Loucy (cell line): Measurements from ENCODE around the gene OXTR.

ENCODE experiments used
- H2AFZ ChIP-seq: fragments of 200-600 bp; sonication (generic); 2 replicates; pipeline ENCODE4 v1.6.0; 2016; ENCODE audit warnings: antibody characterized with exemption, mild to moderate bottlenecking, low read length, moderate library complexity
- H3F3A ChIP-seq: fragments of 200-600 bp; 2 replicates; pipeline ENCODE4 v1.6.0; 2016; ENCODE audit warnings: antibody characterized with exemption, low read depth, mild to moderate bottlenecking
- H3K27me3 ChIP-seq: fragments of 200-600 bp; sonication (generic); 2 replicates; pipeline ENCODE4 v1.6.1; 2014; ENCODE audit warnings: low read length, mild to moderate bottlenecking; ENCODE audit not compliant: insufficient read depth, poor library complexity, severe bottlenecking
- H3K36me3 ChIP-seq: fragments of 200-600 bp; sonication (generic); 2 replicates; pipeline ENCODE4 v1.6.1; 2016; ENCODE audit warnings: low read length; ENCODE audit not compliant: insufficient read depth
- H3K4me1 ChIP-seq: fragments of 200-600 bp; sonication (generic); 2 replicates; pipeline ENCODE4 v1.5.1; 2014; ENCODE audit warnings: low read length, mild to moderate bottlenecking; ENCODE audit not compliant: insufficient read depth, poor library complexity, severe bottlenecking
- H3K4me2 ChIP-seq: fragments of 200-600 bp; sonication (generic); 2 replicates; pipeline ENCODE4 v1.6.0; 2014; ENCODE audit warnings: antibody characterized with exemption, low read length, low read depth, mild to moderate bottlenecking; ENCODE audit not compliant: poor library complexity, severe bottlenecking
- H3K4me3 ChIP-seq: fragments of 200-600 bp; sonication (generic); 2 replicates; pipeline ENCODE4 v1.5.1; 2014; ENCODE audit warnings: low read length, mild to moderate bottlenecking, mixed read lengths; ENCODE audit not compliant: poor library complexity, severe bottlenecking
- H3K79me2 ChIP-seq: fragments of 200-600 bp; sonication (generic); 2 replicates; pipeline ENCODE4 v1.6.1; 2014; ENCODE audit warnings: low read length; ENCODE audit not compliant: insufficient read depth
- H3K9ac ChIP-seq: fragments of 200-600 bp; sonication (generic); 2 replicates; pipeline ENCODE4 v1.6.0; 2014; ENCODE audit warnings: mild to moderate bottlenecking, low read depth, low read length, moderate library complexity; ENCODE audit not compliant: poor library complexity, severe bottlenecking
- H3K9me2 ChIP-seq: fragments of 200-600 bp; sonication (generic); replicated peaks from 2 replicates; pipeline ENCODE4 v1.6.1; 2016; ENCODE audit warnings: low read depth, low read length, mixed read lengths
- H3K9me3 ChIP-seq: fragments of 200-600 bp; sonication (generic); 2 replicates; pipeline ENCODE4 v1.6.1; 2014; ENCODE audit warnings: mild to moderate bottlenecking, antibody characterized with exemption, low read length, low read depth; ENCODE audit not compliant: insufficient read depth
- H4K20me1 ChIP-seq: fragments of 200-600 bp; sonication (generic); 2 replicates; pipeline ENCODE4 v1.6.0; 2014; ENCODE audit warnings: antibody characterized with exemption, low read length, mild to moderate bottlenecking; ENCODE audit not compliant: insufficient read depth, poor library complexity, severe bottlenecking
- EZH2phosphoT487 ChIP-seq: fragments of 200-600 bp; IDR thresholded peaks from 2 replicates; pipeline ENCODE4 v1.6.1; 2018; ENCODE audit warnings: antibody characterized with exemption, mild to moderate bottlenecking, moderate library complexity, borderline replicate concordance
- TF ChIP-seq, protein P1 (sequence below): fragments of 200-600 bp; sonication (generic); conservative IDR thresholded peaks from 2 replicates; pipeline ENCODE4 v1.5.1; 2014; ENCODE audit warnings: mild to moderate bottlenecking, antibody characterized with exemption, low read length

OXTR gene

DNA sequence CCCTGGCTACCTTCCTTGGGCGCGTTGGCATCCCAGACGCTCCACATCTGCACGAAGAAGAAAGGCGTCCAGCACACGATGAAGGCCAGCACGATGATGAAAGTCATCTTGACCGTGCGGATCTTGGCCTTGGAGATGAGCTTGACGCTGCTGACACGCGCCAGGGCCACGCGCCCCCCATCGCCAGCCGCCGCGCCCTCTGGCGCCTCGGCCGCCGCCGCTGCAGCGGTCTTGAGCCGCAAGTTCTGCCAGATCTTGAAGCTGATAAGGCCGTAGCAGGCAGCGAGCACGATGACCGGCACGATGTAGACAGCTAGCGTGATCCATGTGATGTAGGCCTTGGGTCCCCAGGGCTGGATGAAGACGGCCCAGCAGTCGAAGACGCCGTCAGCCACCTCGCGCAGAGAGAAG, 2.2 kb downstream of the OXTR start:
- Histone ChIP-seq H3K4me3 (no peak overlapping the region), H3K9ac (no peak overlapping the region), H3K4me2 (no peak overlapping the region), H3K27me3 (no peaks in the 10 kb centered on the region), H3K79me2 (no peaks in the 10 kb centered on the region), H3K36me3 (no peaks in the 10 kb centered on the region), H3K9me2 (no peaks in the 10 kb centered on the region), H4K20me1 (no peaks in the 10 kb centered on the region), H2AFZ (no peak overlapping the region), H3F3A (no peaks in the 10 kb centered on the region), H3K4me1 (peaks cover 4% of the 10 kb centered on the region), H3K9me3 (no peaks in the 10 kb centered on the region)
- TF ChIP-seq, protein P1, sequence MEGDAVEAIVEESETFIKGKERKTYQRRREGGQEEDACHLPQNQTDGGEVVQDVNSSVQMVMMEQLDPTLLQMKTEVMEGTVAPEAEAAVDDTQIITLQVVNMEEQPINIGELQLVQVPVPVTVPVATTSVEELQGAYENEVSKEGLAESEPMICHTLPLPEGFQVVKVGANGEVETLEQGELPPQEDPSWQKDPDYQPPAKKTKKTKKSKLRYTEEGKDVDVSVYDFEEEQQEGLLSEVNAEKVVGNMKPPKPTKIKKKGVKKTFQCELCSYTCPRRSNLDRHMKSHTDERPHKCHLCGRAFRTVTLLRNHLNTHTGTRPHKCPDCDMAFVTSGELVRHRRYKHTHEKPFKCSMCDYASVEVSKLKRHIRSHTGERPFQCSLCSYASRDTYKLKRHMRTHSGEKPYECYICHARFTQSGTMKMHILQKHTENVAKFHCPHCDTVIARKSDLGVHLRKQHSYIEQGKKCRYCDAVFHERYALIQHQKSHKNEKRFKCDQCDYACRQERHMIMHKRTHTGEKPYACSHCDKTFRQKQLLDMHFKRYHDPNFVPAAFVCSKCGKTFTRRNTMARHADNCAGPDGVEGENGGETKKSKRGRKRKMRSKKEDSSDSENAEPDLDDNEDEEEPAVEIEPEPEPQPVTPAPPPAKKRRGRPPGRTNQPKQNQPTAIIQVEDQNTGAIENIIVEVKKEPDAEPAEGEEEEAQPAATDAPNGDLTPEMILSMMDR, result no peak
- no peak for TF ChIP-seq EZH2phosphoT487

DNA sequence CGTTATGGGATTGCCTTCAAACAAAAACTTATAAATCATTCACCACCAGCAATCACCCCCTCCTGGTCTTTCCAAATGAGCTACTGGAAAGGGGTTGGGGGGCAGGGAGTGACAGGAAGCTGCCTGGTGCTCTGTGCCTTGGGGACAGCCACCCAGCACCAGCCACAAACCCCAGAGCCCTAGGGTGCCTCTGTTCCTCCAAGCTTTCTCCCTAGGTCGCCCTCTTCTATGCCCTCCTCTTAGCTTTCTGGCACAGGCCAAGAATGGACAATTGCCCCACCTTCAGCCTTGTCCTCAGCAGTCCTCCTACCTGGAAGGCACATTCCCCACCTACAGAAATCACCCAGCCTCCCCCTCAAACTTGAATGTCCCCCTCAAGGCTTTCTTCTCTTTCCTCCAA, 3.3 kb downstream of the OXTR start:
- Histone ChIP-seq H3K9me2 (no peaks in the 10 kb centered on the region), H3K4me3 (no peak overlapping the region), H2AFZ (no peak overlapping the region), H3F3A (no peaks in the 10 kb centered on the region), H3K27me3 (no peaks in the 10 kb centered on the region), H3K4me1 (peaks cover 4% of the 10 kb centered on the region), H3K4me2 (no peak overlapping the region), H3K9me3 (no peaks in the 10 kb centered on the region), H3K9ac (no peak overlapping the region), H4K20me1 (no peaks in the 10 kb centered on the region), H3K36me3 (no peaks in the 10 kb centered on the region), H3K79me2 (no peaks in the 10 kb centered on the region)
- TF ChIP-seq, protein P1, result no peak
- TF ChIP-seq EZH2phosphoT487, result no peak

DNA sequence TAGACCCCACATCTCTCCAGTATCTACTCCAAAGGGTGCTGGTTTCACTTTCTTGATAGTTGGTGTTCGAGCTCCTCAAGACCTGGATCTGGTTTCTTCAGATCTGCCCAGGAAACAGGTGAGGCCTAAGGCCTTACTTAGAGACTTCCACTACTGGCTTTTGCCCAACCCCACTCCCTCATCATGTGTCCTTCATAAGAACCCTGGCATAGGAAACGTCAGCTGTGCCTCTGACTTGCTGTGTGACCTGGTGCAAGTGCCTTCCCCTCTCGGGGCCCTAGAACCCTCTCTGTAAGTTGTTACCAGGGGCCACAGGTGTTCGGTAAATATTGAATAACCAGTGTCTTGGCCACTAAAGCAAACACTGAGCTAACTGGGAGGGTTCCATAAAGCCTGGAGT, 3.9 kb downstream of the OXTR start:
- no peaks in the 10 kb centered on the region for H3K36me3 ChIP-seq
- TF ChIP-seq, protein P1, result no peak
- TF ChIP-seq EZH2phosphoT487, result no peak
- H3K27me3 ChIP-seq, result no peaks in the 10 kb centered on the region
- H4K20me1 ChIP-seq, result no peaks in the 10 kb centered on the region
- no peaks in the 10 kb centered on the region for H3K79me2 ChIP-seq
- no peak overlapping the region for H3K9ac ChIP-seq
- H2AFZ ChIP-seq, result no peak overlapping the region
- H3K4me1 ChIP-seq, result peaks cover 4% of the 10 kb centered on the region
- no peaks in the 10 kb centered on the region for H3K9me3 ChIP-seq
- no peak overlapping the region for H3K4me2 ChIP-seq
- no peaks in the 10 kb centered on the region for H3K9me2 ChIP-seq
- H3F3A ChIP-seq, result no peaks in the 10 kb centered on the region
- no peak overlapping the region for H3K4me3 ChIP-seq
